Measurements from ENCODE around the gene PRKCA.

PRKCA gene

GRCh38 chr17:66535611-66536010 lies 233.2 kb downstream of the PRKCA start:
- Histone ChIP-seq H3K4me3 (replicated peaks; ENCODE audit: insufficient read depth, low read length) (no peak overlapping the region), H3K27ac (replicated peaks) (no peak overlapping the region), H3K27me3 (ENCODE audit: insufficient read depth, poor library complexity, severe bottlenecking) (no peaks in the 10 kb centered on the region)
- DNase-seq (ENCODE audit: low read depth in 1 of 2, low spot score in 1 of 2) = no peak
- TF ChIP-seq SPI1 (IDR thresholded peaks at IDR 0.05; ENCODE audit: borderline replicate concordance, low read depth) (no peak), GABPA (IDR thresholded peaks at IDR 0.05; ENCODE audit: low read depth) (no peak)

- DNase-seq (ENCODE audit: low read depth in 1 of 2, low spot score in 1 of 2) = no peak
- Histone ChIP-seq H3K27ac (replicated peaks) (no peak overlapping the region), H3K4me3 (replicated peaks; ENCODE audit: insufficient read depth, low read length) (no peak overlapping the region), H3K27me3 (ENCODE audit: insufficient read depth, poor library complexity, severe bottlenecking) (no peaks in the 10 kb centered on the region)
- TF ChIP-seq SPI1 (IDR thresholded peaks at IDR 0.05; ENCODE audit: borderline replicate concordance, low read depth) (peak; percentile 89), GABPA (IDR thresholded peaks at IDR 0.05; ENCODE audit: low read depth) (no peak)
These were observed 235.1 kb downstream of the PRKCA start for GRCh38 chr17:66537502-66537901.

GRCh38 chr17:66538776-66539175 lies 236.4 kb downstream of the PRKCA start:
- H3K27ac ChIP-seq (replicated peaks) = no peak overlapping the region
- DNase-seq (ENCODE audit: low read depth in 1 of 2, low spot score in 1 of 2) = no peak

GRCh38 chr17:66540131-66540781 lies 237.8 kb downstream of the PRKCA start:
- no peaks in the 10 kb centered on the region for H3K27me3 ChIP-seq (ENCODE audit: insufficient read depth, poor library complexity, severe bottlenecking)
- no peak for TF ChIP-seq SPI1 (IDR thresholded peaks at IDR 0.05; ENCODE audit: borderline replicate concordance, low read depth)
- TF ChIP-seq GABPA (IDR thresholded peaks at IDR 0.05; ENCODE audit: low read depth) = no peak
- no peak for TF ChIP-seq REST (IDR thresholded peaks at IDR 0.05; ENCODE audit: insufficient replicate concordance, low read depth)
- TF ChIP-seq POLR2AphosphoS5 (IDR thresholded peaks at IDR 0.05; ENCODE audit: low read depth) = no peak
- TF ChIP-seq CTCF (IDR thresholded peaks at IDR 0.05; ENCODE audit: insufficient read depth, low read length) = no peak
- no peak overlapping the region for H3K4me3 ChIP-seq (replicated peaks; ENCODE audit: insufficient read depth, low read length)
- H3K27ac ChIP-seq (replicated peaks) = no peak overlapping the region
- no peak for DNase-seq (ENCODE audit: low read depth in 1 of 2, low spot score in 1 of 2)

More at GRCh38 chr17:66538776-66539175, 236.4 kb downstream of the PRKCA start:
- no peak for TF ChIP-seq SPI1 (IDR thresholded peaks at IDR 0.05; ENCODE audit: borderline replicate concordance, low read depth)
- TF ChIP-seq POLR2AphosphoS5 (IDR thresholded peaks at IDR 0.05; ENCODE audit: low read depth) = no peak
- TF ChIP-seq GABPA (IDR thresholded peaks at IDR 0.05; ENCODE audit: low read depth) = no peak
- no peak for TF ChIP-seq CTCF (IDR thresholded peaks at IDR 0.05; ENCODE audit: insufficient read depth, low read length)
- TF ChIP-seq REST (IDR thresholded peaks at IDR 0.05; ENCODE audit: insufficient replicate concordance, low read depth) = no peak
- no peak overlapping the region for H3K4me3 ChIP-seq (replicated peaks; ENCODE audit: insufficient read depth, low read length)
- no peaks in the 10 kb centered on the region for H3K27me3 ChIP-seq (ENCODE audit: insufficient read depth, poor library complexity, severe bottlenecking)

Measured in HL-60 (cell line).